H9 (cell line): Measurements from ENCODE around the gene KIF7. TPM values are rescaled to one million over a fixed set of nuclear protein-coding genes. Genes with fewer than 3 reads are reported as not detected.

Source experiments
- DNase-seq: peaks from one replicate; pipeline ENCODE4 v3.0.0-alpha.2; 2017
- H2AFZ ChIP-seq: one replicate; pipeline ENCODE4 v1.6.1; 2013; ENCODE audit warnings: mild to moderate bottlenecking, low read length, control low read depth, moderate library complexity
- H2AK5ac ChIP-seq: 2 replicates; pipeline ENCODE4 v1.6.1; 2013; ENCODE audit warnings: low read length, control low read depth, mixed read lengths; ENCODE audit not compliant: insufficient read length
- H2BK120ac ChIP-seq: one replicate; pipeline ENCODE4 v1.6.1; 2013; ENCODE audit warnings: low read depth, mild to moderate bottlenecking, low read length, control low read depth, inconsistent platforms; ENCODE audit not compliant: poor library complexity, severe bottlenecking
- H2BK12ac ChIP-seq: 2 replicates; pipeline ENCODE4 v1.6.1; 2013; ENCODE audit warnings: low read length, control low read depth, mixed read lengths, low read depth; ENCODE audit not compliant: insufficient read length
- H2BK15ac ChIP-seq: 2 replicates; pipeline ENCODE4 v1.6.1; 2013; ENCODE audit warnings: low read depth, low read length, control low read depth
- H2BK20ac ChIP-seq: one replicate; pipeline ENCODE4 v1.6.1; 2013; ENCODE audit warnings: low read depth, mild to moderate bottlenecking, low read length, control low read depth, inconsistent platforms; ENCODE audit not compliant: poor library complexity, severe bottlenecking
- H2BK5ac ChIP-seq: 2 replicates; pipeline ENCODE4 v1.6.1; 2013; ENCODE audit warnings: low read length, control low read depth, mixed read lengths; ENCODE audit not compliant: insufficient read length
- H3K14ac ChIP-seq: 2 replicates; pipeline ENCODE4 v1.6.1; 2013; ENCODE audit warnings: low read length, control low read depth; ENCODE audit not compliant: insufficient read depth
- H3K18ac ChIP-seq: 2 replicates; pipeline ENCODE4 v1.6.1; 2013; ENCODE audit warnings: low read depth, mild to moderate bottlenecking, mixed read lengths, low read length, control low read depth; ENCODE audit not compliant: insufficient read length
- H3K23ac ChIP-seq: 2 replicates; pipeline ENCODE4 v1.6.1; 2013; ENCODE audit warnings: low read length, control low read depth, mixed read lengths, low read depth; ENCODE audit not compliant: insufficient read length
- H3K23me2 ChIP-seq: 2 replicates; pipeline ENCODE4 v1.6.1; 2013; ENCODE audit warnings: low read depth, mild to moderate bottlenecking, mixed read lengths, low read length, control low read depth; ENCODE audit not compliant: insufficient read length, poor library complexity, severe bottlenecking
- H3K27ac ChIP-seq: 2 replicates; pipeline ENCODE4 v1.5.1; 2013; ENCODE audit warnings: low read length, control low read depth, mixed read lengths, low read depth; ENCODE audit not compliant: insufficient read length
- H3K27me3 ChIP-seq: 2 replicates; pipeline ENCODE4 v1.6.1; 2013; ENCODE audit warnings: low read length, control low read depth, inconsistent platforms; ENCODE audit not compliant: insufficient read depth
- H3K4ac ChIP-seq: 2 replicates; pipeline ENCODE4 v1.6.1; 2013; ENCODE audit warnings: low read depth, mild to moderate bottlenecking, control low read depth, inconsistent platforms, low read length, moderate library complexity
- H3K4me1 ChIP-seq: 2 replicates; pipeline ENCODE4 v1.6.1; 2013; ENCODE audit warnings: low read length, control low read depth, inconsistent platforms; ENCODE audit not compliant: insufficient read depth
- H3K4me2 ChIP-seq: 2 replicates; pipeline ENCODE4 v1.6.1; 2013; ENCODE audit warnings: low read length, control low read depth, mixed read lengths; ENCODE audit not compliant: insufficient read length, insufficient read depth
- H3K56ac ChIP-seq: 2 replicates; pipeline ENCODE4 v1.6.1; 2013; ENCODE audit warnings: low read depth, mild to moderate bottlenecking, mixed read lengths, low read length, control low read depth; ENCODE audit not compliant: insufficient read length
- H3K79me1 ChIP-seq: 2 replicates; pipeline ENCODE4 v1.6.1; 2013; ENCODE audit warnings: low read depth, mild to moderate bottlenecking, moderate library complexity, low read length, control low read depth, inconsistent platforms; ENCODE audit not compliant: insufficient read depth, poor library complexity, severe bottlenecking
- H3K79me2 ChIP-seq: 2 replicates; pipeline ENCODE4 v1.6.1; 2013; ENCODE audit warnings: low read length, control low read depth, inconsistent platforms; ENCODE audit not compliant: insufficient read depth
- H3K9ac ChIP-seq: 2 replicates; pipeline ENCODE4 v1.6.1; 2013; ENCODE audit warnings: low read length, control low read depth, mixed read lengths; ENCODE audit not compliant: insufficient read length; ENCODE audit errors: extremely low read depth
- H3K9me3 ChIP-seq: one replicate; pipeline ENCODE4 v1.6.1; 2013; ENCODE audit warnings: low read depth, low read length, inconsistent platforms; ENCODE audit not compliant: control insufficient read depth
- H3T11ph ChIP-seq: one replicate; pipeline ENCODE4 v1.6.1; 2013; ENCODE audit warnings: mild to moderate bottlenecking, low read length, control low read depth, inconsistent platforms
- H4K20me1 ChIP-seq: one replicate; pipeline ENCODE4 v1.6.1; 2013; ENCODE audit not compliant: control insufficient read depth, insufficient read length, insufficient read depth
- H4K5ac ChIP-seq: 2 replicates; pipeline ENCODE4 v1.6.1; 2013; ENCODE audit warnings: low read depth, mild to moderate bottlenecking, mixed read lengths, low read length, control low read depth; ENCODE audit not compliant: insufficient read length
- H4K8ac ChIP-seq: replicated peaks from 2 replicates; pipeline ENCODE4 v1.6.1; 2013; ENCODE audit warnings: low read length, control low read depth, mixed read lengths, low read depth; ENCODE audit not compliant: insufficient read length
- H4K91ac ChIP-seq: 2 replicates; pipeline ENCODE4 v1.6.1; 2013; ENCODE audit warnings: low read depth, mild to moderate bottlenecking, moderate library complexity, mixed read lengths, low read length, control low read depth; ENCODE audit not compliant: insufficient read length
- H3K27ac Mint-ChIP-seq, 3 experiments: 2 replicates in 2 of 3; 3 replicates in 1 of 3; pipeline ENCODE4 v1.8.0; 2020 to 2021; ENCODE audit warnings: mixed read lengths in 3 of 3, mild to moderate bottlenecking in 1 of 3, moderate library complexity in 1 of 3
- H3K27me3 Mint-ChIP-seq: 2 replicates; pipeline ENCODE4 v1.8.0; 2021; ENCODE audit warnings: low read depth, mild to moderate bottlenecking, moderate library complexity, mixed read lengths
- H3K36me3 Mint-ChIP-seq, 3 experiments: 2 replicates in 2 of 3; 3 replicates in 1 of 3; pipeline ENCODE4 v1.8.0; 2020 to 2021; ENCODE audit warnings: low read depth in 3 of 3, mixed read lengths in 3 of 3; ENCODE audit not compliant: insufficient read depth in 1 of 3
- H3K4me1 Mint-ChIP-seq, 2 experiments: 2 replicates each; pipeline ENCODE4 v1.8.0; 2020; ENCODE audit warnings: mixed read lengths in 2 of 2
- H3K4me3 Mint-ChIP-seq, 2 experiments: 2 replicates in 1 of 2; 3 replicates in 1 of 2; pipeline ENCODE4 v1.8.0; 2020 to 2021; ENCODE audit warnings: mild to moderate bottlenecking in 2 of 2, mixed read lengths in 2 of 2, moderate library complexity in 1 of 2
- H3K9me3 Mint-ChIP-seq, 2 experiments: 2 replicates in 1 of 2; 3 replicates in 1 of 2; pipeline ENCODE4 v1.8.0; 2020; ENCODE audit warnings: mild to moderate bottlenecking in 2 of 2, mixed read lengths in 2 of 2, moderate library complexity in 1 of 2
- CTCF ChIP-seq: fragments of 200-600 bp; sonication (generic); conservative IDR thresholded peaks from 3 replicates; pipeline ENCODE4 v1.8.0; 2021; ENCODE audit warnings: antibody characterized with exemption, mild to moderate bottlenecking
- WGBS: extraction: QIAGEN DNeasy Blood & Tissue Kit; methylation state at CpG from one replicate; pipeline ENCODE4 v1.1.7; 2013; ENCODE audit warnings: missing lambda C conversion rate, low lambda C conversion rate, mixed read lengths; ENCODE audit not compliant: insufficient read length; ENCODE audit errors: extremely low coverage; 5-methylcytosine and 5-hydroxymethylcytosine counted together
- total RNA-seq: library from RNA; stranded (reverse); gene quantifications from 2 replicates; pipeline ENCODE4 v1.2.1, GENCODE V29; 2021

The KIF7 gene
- total RNA-seq, 1 experiment from 2014 or later, result 22.0 TPM

- no peak for DNase-seq
- no peaks in the 10 kb centered on the region for H3K27me3 ChIP-seq
- H3K9me3 Mint-ChIP-seq, result no peaks in the 10 kb centered on the region
- H4K20me1 ChIP-seq, result no peaks in the 10 kb centered on the region
- TF ChIP-seq CTCF, result no peak
- no peak overlapping the region for H3K18ac ChIP-seq
- no peak overlapping the region for H2AK5ac ChIP-seq
- H3K27ac Mint-ChIP-seq, result no peak overlapping the region; a peak in 1 of 7 replicates
- no peak overlapping the region for H3K4me3 Mint-ChIP-seq
- H3K27ac ChIP-seq, result no peak overlapping the region
- no peak overlapping the region for H2BK5ac ChIP-seq
- no peak overlapping the region for H3K9ac ChIP-seq
- no peaks in the 10 kb centered on the region for H3K4me1 ChIP-seq
- H3K36me3 Mint-ChIP-seq, result no peaks in the 10 kb centered on the region
- peaks cover 10% of the 10 kb centered on the region for H3K27me3 Mint-ChIP-seq
- H4K8ac ChIP-seq, result no peak overlapping the region
- H3T11ph ChIP-seq, result no peak overlapping the region
- H4K5ac ChIP-seq, result no peak overlapping the region
- no peak overlapping the region for H3K4me2 ChIP-seq
- H3K9me3 ChIP-seq, result no peaks in the 10 kb centered on the region
- no peak overlapping the region for H2BK20ac ChIP-seq
- H3K4ac ChIP-seq, result no peak overlapping the region
- no CpG with 5 or more reads among the region's 2 CpGs for WGBS
- H3K23me2 ChIP-seq, result no peaks in the 10 kb centered on the region
- no peak overlapping the region for H3K56ac ChIP-seq
- no peaks in the 10 kb centered on the region for H3K79me2 ChIP-seq
- no peak overlapping the region for H2AFZ ChIP-seq
- H3K14ac ChIP-seq, result no peak overlapping the region
- H2BK15ac ChIP-seq, result no peak overlapping the region
- H2BK12ac ChIP-seq, result no peak overlapping the region
- no peak overlapping the region for H2BK120ac ChIP-seq
- no peaks in the 10 kb centered on the region for H3K4me1 Mint-ChIP-seq
- no peak overlapping the region for H4K91ac ChIP-seq
- no peaks in the 10 kb centered on the region for H3K79me1 ChIP-seq
- H3K23ac ChIP-seq, result no peak overlapping the region
Measured at GRCh38 chr15:89681146-89681545, 25.9 kb upstream of the KIF7 start.
